GM23248 (cell line): ENCODE measurements around the gene KCNA3. TPM values are rescaled to one million over a fixed set of nuclear protein-coding genes. Genes with fewer than 3 reads are reported as not detected.

Experiments used
- DNase-seq: peaks from one replicate; pipeline ENCODE4 v3.0.0-alpha.2; 2015
- H2AFZ ChIP-seq: fragments of 200-600 bp; sonication (generic); 2 replicates; pipeline ENCODE4 v1.6.1; 2016; ENCODE audit warnings: antibody characterized with exemption
- H3F3A ChIP-seq: fragments of 200-600 bp; sonication (generic); 2 replicates; pipeline ENCODE4 v1.6.1; 2016; ENCODE audit warnings: mild to moderate bottlenecking, antibody characterized with exemption, mixed run types; ENCODE audit not compliant: insufficient read depth
- H3K27ac ChIP-seq: fragments of 200-600 bp; sonication (generic); 2 replicates; pipeline ENCODE4 v1.5.1; 2016; ENCODE audit warnings: mild to moderate bottlenecking
- H3K27me3 ChIP-seq: fragments of 200-600 bp; sonication (generic); replicated peaks from 2 replicates; pipeline ENCODE4 v1.6.1; 2016; ENCODE audit warnings: mild to moderate bottlenecking; ENCODE audit not compliant: insufficient read depth
- H3K36me3 ChIP-seq: fragments of 200-600 bp; sonication (generic); 2 replicates; pipeline ENCODE4 v1.6.1; 2016; ENCODE audit warnings: low read depth, mild to moderate bottlenecking
- H3K4me1 ChIP-seq: fragments of 200-600 bp; sonication (generic); 2 replicates; pipeline ENCODE4 v1.6.1; 2016; ENCODE audit warnings: mild to moderate bottlenecking; ENCODE audit not compliant: insufficient read depth
- H3K4me2 ChIP-seq: fragments of 200-600 bp; sonication (generic); one replicate; pipeline ENCODE4 v1.6.1; 2016; ENCODE audit warnings: mild to moderate bottlenecking; ENCODE audit not compliant: unreplicated experiment
- H3K4me3 ChIP-seq: fragments of 200-600 bp; sonication (generic); 2 replicates; pipeline ENCODE4 v1.5.1; 2016; ENCODE audit warnings: mild to moderate bottlenecking
- H3K79me2 ChIP-seq: fragments of 200-600 bp; sonication (generic); 2 replicates; pipeline ENCODE4 v1.6.1; 2016; ENCODE audit warnings: mild to moderate bottlenecking; ENCODE audit not compliant: insufficient read depth
- H3K9ac ChIP-seq: fragments of 200-600 bp; sonication (generic); 2 replicates; pipeline ENCODE4 v1.6.1; 2016; ENCODE audit warnings: mild to moderate bottlenecking
- H3K9me2 ChIP-seq: fragments of 200-600 bp; sonication (generic); 2 replicates; pipeline ENCODE4 v1.6.1; 2016; ENCODE audit warnings: mixed run types, mild to moderate bottlenecking, moderate library complexity; ENCODE audit not compliant: insufficient read depth
- H3K9me3 ChIP-seq: fragments of 200-600 bp; sonication (generic); one replicate; pipeline ENCODE4 v1.6.1; 2017; ENCODE audit warnings: low read depth
- H4K20me1 ChIP-seq: fragments of 200-600 bp; sonication (generic); 2 replicates; pipeline ENCODE4 v1.6.0; 2016; ENCODE audit not compliant: insufficient read depth
- EZH2 ChIP-seq: fragments of 200-600 bp; sonication (generic); IDR thresholded peaks from 2 replicates; pipeline ENCODE4 v1.6.1; 2018; ENCODE audit warnings: antibody characterized with exemption, mild to moderate bottlenecking; ENCODE audit not compliant: insufficient read depth, poor library complexity, severe bottlenecking
- EZH2phosphoT487 ChIP-seq: fragments of 200-600 bp; sonication (generic); IDR thresholded peaks from 2 replicates; pipeline ENCODE4 v1.6.1; 2018; ENCODE audit warnings: antibody characterized with exemption, moderate library complexity, mild to moderate bottlenecking, low read depth; ENCODE audit not compliant: insufficient read depth
- WGBS, 2 experiments: methylation state at CpG; one replicate each; pipeline ENCODE4 v1.1.6; 2015 to 2017; ENCODE audit warnings: low lambda C conversion rate in 2 of 2, low coverage in 1 of 2; ENCODE audit errors: missing lambda C conversion rate in 2 of 2; 5-methylcytosine and 5-hydroxymethylcytosine counted together
- in situ Hi-C: fragments of 300-500 bp; cut with MboI; formaldehyde crosslinking; loops from 2 replicates; pipeline ENCODE4 v1.15.0; 2020
- polyA plus RNA-seq: library from polyadenylated mRNA; unstranded; fragments of >200 nt; fragmentation: Nextera tagmentation; extraction: Ambion mirVana; gene quantifications from 2 replicates; pipeline ENCODE4 v1.2.1, GENCODE V29; 2016
- total RNA-seq: library from RNA; depleted of rRNA; stranded (reverse); fragments of >200 nt; shearing (Covaris generic); gene quantifications from 2 replicates; pipeline ENCODE4 v1.2.3, GENCODE V29; 2014

KCNA3 gene
- total and polyA plus RNA-seq, 2 experiments from 2014 or later = not detected

DNA sequence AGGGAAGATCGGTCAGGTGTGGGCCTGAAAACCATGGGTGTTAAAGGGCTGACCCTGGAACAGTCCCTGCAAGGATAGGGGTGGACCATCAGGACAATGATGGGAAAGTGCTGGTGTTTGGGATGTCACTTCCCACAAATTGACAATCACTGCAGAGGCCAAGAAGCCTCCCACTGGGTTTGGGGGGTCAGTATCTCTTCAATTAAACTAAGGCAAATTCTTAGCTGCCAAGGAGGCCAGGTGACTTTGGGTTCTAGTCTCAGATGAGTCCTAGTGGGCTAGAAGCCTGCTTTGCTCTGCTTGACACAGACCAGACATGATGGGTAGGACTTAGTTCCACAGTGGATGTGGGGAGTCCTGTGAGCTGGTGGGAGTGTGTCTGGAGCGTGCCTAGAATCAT is 39.3 kb downstream of the KCNA3 start:
- H3K36me3 ChIP-seq = no peaks in the 10 kb centered on the region
- H3F3A ChIP-seq = no peaks in the 10 kb centered on the region
- no peak overlapping the region for H3K4me2 ChIP-seq
- no peak for TF ChIP-seq EZH2
- no peak for TF ChIP-seq EZH2phosphoT487
- H4K20me1 ChIP-seq = no peaks in the 10 kb centered on the region
- in situ Hi-C loops = loop anchor here (10.0 kb wide), 1 partner anchor 149 kb away; no protein-coding TSS in a partner anchor
- no peak overlapping the region for H2AFZ ChIP-seq
- DNase-seq = no peak
- no peaks in the 10 kb centered on the region for H3K9me3 ChIP-seq
- no peaks in the 10 kb centered on the region for H3K79me2 ChIP-seq
- H3K4me1 ChIP-seq = no peaks in the 10 kb centered on the region
- H3K4me3 ChIP-seq = no peak overlapping the region
- no peak overlapping the region for H3K27ac ChIP-seq
- H3K9ac ChIP-seq = no peak overlapping the region
- WGBS, 2 experiments = 41 to 60% methylated on average over 2 of the region's 2 CpGs
- peaks cover 29% of the 10 kb centered on the region for H3K27me3 ChIP-seq
- no peaks in the 10 kb centered on the region for H3K9me2 ChIP-seq

DNA sequence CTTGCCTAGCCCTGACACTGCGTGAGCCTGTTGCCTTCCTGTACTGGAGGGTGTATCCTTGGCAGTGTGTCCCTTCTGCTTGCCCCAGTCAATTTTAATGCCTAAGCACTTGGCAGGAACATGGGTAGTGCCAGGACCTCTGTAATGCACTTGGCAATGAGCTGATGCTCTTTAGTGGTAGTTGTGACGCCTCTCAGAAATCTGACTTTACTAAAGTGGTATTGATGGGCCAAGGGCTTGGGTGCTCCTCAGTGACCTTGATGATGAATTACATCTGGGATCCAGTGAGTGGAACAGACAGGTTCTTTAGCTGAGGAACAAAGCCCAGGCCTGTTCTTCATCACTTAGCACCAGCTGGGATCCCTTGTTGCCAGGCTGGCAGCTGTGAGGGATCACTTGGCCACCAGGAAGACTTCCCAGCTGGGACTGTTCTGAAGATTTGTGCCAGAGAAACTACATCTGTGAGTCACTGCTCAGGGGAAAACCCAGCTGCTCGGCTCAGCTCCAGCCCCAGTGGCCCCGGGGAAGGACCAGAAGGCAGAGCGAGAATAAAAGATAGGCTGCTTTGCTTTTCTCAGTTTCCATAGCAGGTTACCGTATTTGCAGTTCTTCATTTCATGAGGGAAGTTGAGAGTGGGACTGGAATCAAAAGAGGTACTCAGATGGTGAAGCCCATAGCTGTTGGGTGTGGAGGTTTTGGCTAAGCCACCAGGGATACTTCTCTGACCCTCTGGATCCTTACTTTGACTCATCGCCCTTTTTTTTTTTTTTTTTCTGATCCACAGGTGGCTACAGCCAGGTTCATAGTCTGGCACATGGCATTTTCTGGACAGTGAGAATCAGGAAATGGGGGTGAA is 40.1 kb downstream of the KCNA3 start:
- H3K9ac ChIP-seq = no peak overlapping the region
- no peaks in the 10 kb centered on the region for H3K36me3 ChIP-seq
- H3K27me3 ChIP-seq = peaks cover 29% of the 10 kb centered on the region
- DNase-seq = peak; percentile 64
- H3K27ac ChIP-seq = no peak overlapping the region
- no peaks in the 10 kb centered on the region for H3K9me2 ChIP-seq
- no peak overlapping the region for H2AFZ ChIP-seq
- no peaks in the 10 kb centered on the region for H3K9me3 ChIP-seq
- in situ Hi-C loops = loop anchor here (10.0 kb wide), 1 partner anchor 150 kb away; no protein-coding TSS in a partner anchor
- no peaks in the 10 kb centered on the region for H3F3A ChIP-seq
- H3K79me2 ChIP-seq = no peaks in the 10 kb centered on the region
- 2 to 6% methylated on average over 7 of the region's 7 CpGs for WGBS, 2 experiments
- no peak overlapping the region for H3K4me3 ChIP-seq
- TF ChIP-seq EZH2phosphoT487 = no peak
- no peak for TF ChIP-seq EZH2
- H3K4me1 ChIP-seq = no peaks in the 10 kb centered on the region
- no peak overlapping the region for H3K4me2 ChIP-seq
- no peaks in the 10 kb centered on the region for H4K20me1 ChIP-seq

DNA sequence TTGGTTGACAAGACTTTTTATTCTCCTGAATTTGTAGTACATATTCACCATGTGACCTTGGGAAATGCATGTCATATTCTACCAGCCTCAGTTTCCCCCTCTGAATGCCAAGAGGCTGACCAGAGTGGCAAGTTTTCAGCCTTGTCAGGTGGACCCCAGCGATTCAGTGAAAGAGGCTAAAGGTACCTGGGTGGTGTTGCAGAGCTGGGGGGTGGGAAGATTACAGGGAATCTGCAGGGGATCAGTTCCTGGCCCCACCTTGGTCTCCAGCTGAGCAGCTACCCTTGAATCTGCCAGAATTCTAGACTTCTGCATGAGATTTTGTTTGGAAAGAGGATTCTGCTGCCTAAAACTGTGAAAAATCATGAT is 40.7 kb downstream of the KCNA3 start:
- no peak overlapping the region for H3K4me3 ChIP-seq
- TF ChIP-seq EZH2 (no peak), EZH2phosphoT487 (no peak)

DNA sequence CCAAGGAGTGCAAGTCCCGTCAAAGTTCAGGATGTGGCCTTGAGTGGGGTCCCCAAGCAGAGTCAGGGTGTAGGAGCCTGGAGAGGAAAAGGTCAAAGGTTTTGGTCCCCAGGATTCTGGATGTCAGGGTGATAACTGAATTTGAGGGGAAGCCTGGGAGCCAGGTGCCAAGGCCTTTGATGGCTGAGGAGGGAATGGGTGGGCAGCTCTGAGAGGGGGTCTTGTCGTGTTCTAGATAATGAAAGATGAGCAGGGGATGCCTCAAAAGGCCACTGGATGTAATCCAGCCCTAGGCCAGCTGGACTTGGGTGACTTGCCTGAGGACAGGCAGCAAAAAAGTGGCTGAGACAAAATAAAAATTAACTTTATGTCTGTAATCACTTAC is 41.1 kb downstream of the KCNA3 start:
- H3K79me2 ChIP-seq = no peaks in the 10 kb centered on the region
- no peak overlapping the region for H3K9ac ChIP-seq
- no peak overlapping the region for H3K4me2 ChIP-seq
- in situ Hi-C loops = loop anchor here (10.0 kb wide), 1 partner anchor 151 kb away; no protein-coding TSS in a partner anchor
- H3K36me3 ChIP-seq = no peaks in the 10 kb centered on the region
- 44 to 62% methylated on average over 2 of the region's 2 CpGs for WGBS, 2 experiments
- H3K9me3 ChIP-seq = no peaks in the 10 kb centered on the region
- H3K27ac ChIP-seq = no peak overlapping the region
- DNase-seq = no peak
- H3K27me3 ChIP-seq = peaks cover 29% of the 10 kb centered on the region
- no peaks in the 10 kb centered on the region for H4K20me1 ChIP-seq
- H3K9me2 ChIP-seq = no peaks in the 10 kb centered on the region
- no peak overlapping the region for H3K4me3 ChIP-seq
- H3F3A ChIP-seq = no peaks in the 10 kb centered on the region
- TF ChIP-seq EZH2 = no peak
- TF ChIP-seq EZH2phosphoT487 = no peak
- H3K4me1 ChIP-seq = no peaks in the 10 kb centered on the region
- no peak overlapping the region for H2AFZ ChIP-seq

More for the DNA sequence above, 40.7 kb downstream of the KCNA3 start:
- no peaks in the 10 kb centered on the region for H3F3A ChIP-seq
- 17 to 28% methylated on average over 1 of the region's 1 CpG for WGBS, 2 experiments
- no peaks in the 10 kb centered on the region for H4K20me1 ChIP-seq
- H3K4me2 ChIP-seq = no peak overlapping the region
- no peak overlapping the region for H3K9ac ChIP-seq
- no peak overlapping the region for H3K27ac ChIP-seq
- no peaks in the 10 kb centered on the region for H3K9me3 ChIP-seq
- H3K27me3 ChIP-seq = peaks cover 29% of the 10 kb centered on the region
- no peak for DNase-seq
- in situ Hi-C loops = loop anchor here (10.0 kb wide), 1 partner anchor 151 kb away; no protein-coding TSS in a partner anchor
- no peaks in the 10 kb centered on the region for H3K4me1 ChIP-seq
- no peaks in the 10 kb centered on the region for H3K36me3 ChIP-seq
- H3K79me2 ChIP-seq = no peaks in the 10 kb centered on the region
- H2AFZ ChIP-seq = no peak overlapping the region
- H3K9me2 ChIP-seq = no peaks in the 10 kb centered on the region
